ELF-1 (cell line): ENCODE measurements around the gene TNRC18.

Experiments
- DNase-seq: peaks from one replicate; pipeline ENCODE4 v3.0.0-alpha.2; 2016; ENCODE audit warnings: low read depth, low spot score

Gene TNRC18

GRCh38 chr7:5450549-5451327 is 27.1 kb upstream of the TNRC18 start:
- peak; percentile 78 for DNase-seq

- DNase-seq, result peak; percentile 67
Measured at GRCh38 chr7:5448378-5449037, 24.9 kb upstream of the TNRC18 start.

- no peak for DNase-seq
Measured at GRCh38 chr7:5445981-5446594, 22.5 kb upstream of the TNRC18 start.

GRCh38 chr7:5443678-5444077 is 20.0 kb upstream of the TNRC18 start:
- no peak for DNase-seq

- DNase-seq, result no peak
Measured at GRCh38 chr7:5442757-5443305, 19.2 kb upstream of the TNRC18 start.

GRCh38 chr7:5441840-5442503 is 18.3 kb upstream of the TNRC18 start:
- DNase-seq, result no peak

GRCh38 chr7:5439572-5440496 is 16.2 kb upstream of the TNRC18 start:
- no peak for DNase-seq

GRCh38 chr7:5439209-5439571 is 15.6 kb upstream of the TNRC18 start:
- no peak for DNase-seq

GRCh38 chr7:5437987-5438386 is 14.4 kb upstream of the TNRC18 start:
- peak; percentile 60 for DNase-seq

GRCh38 chr7:5437348-5437892 is 13.8 kb upstream of the TNRC18 start:
- no peak for DNase-seq

GRCh38 chr7:5436003-5436678 is 12.5 kb upstream of the TNRC18 start:
- DNase-seq, result no peak

- no peak for DNase-seq
Measured at GRCh38 chr7:5435291-5436002, 11.8 kb upstream of the TNRC18 start.

GRCh38 chr7:5433181-5433580 is 9.5 kb upstream of the TNRC18 start:
- DNase-seq, result no peak

- no peak for DNase-seq
Measured at GRCh38 chr7:5432691-5433090, 9.1 kb upstream of the TNRC18 start.

GRCh38 chr7:5431560-5432015 is 8.0 kb upstream of the TNRC18 start:
- DNase-seq, result no peak

GRCh38 chr7:5430612-5430947 is 6.9 kb upstream of the TNRC18 start:
- no peak for DNase-seq

- peak; percentile 72 for DNase-seq
Measured at GRCh38 chr7:5429857-5430611, 6.4 kb upstream of the TNRC18 start.

- DNase-seq, result peak; percentile 81
Measured at GRCh38 chr7:5429253-5429856, 5.7 kb upstream of the TNRC18 start.
